ENCODE data around the gene CNTF.

Gene CNTF

DNA sequence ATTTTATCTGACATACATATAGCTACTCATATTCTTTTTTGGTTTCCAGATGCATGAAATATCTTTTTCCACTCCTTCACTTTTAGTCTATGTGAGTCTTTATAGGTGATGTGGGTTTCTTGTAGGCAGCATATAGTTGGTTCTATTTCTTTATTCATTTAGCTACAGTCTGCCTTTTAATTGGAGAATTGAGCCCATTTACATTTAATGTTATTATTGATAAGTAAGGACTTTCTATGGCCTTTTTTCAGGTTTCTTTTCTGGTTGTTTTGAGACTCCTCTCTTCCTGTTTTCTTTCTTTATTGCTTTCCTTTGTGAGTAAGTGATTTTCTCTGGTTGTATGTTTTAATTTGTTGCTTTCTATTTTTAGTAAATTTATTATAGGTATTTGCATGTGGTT is 27.2 kb downstream of the CNTF start:
- Histone ChIP-seq H3K4me2 (ENCODE audit: low read length) (no peak overlapping the region), H3K9me3 (replicated peaks; ENCODE audit: low read length) (no peaks in the 10 kb centered on the region), H3K36me3 (ENCODE audit: insufficient read depth, low read length) (no peaks in the 10 kb centered on the region), H3K27me3 (ENCODE audit: control insufficient read depth, insufficient read depth, low read length) (peaks cover 8% of the 10 kb centered on the region), H3K9ac (ENCODE audit: low read depth, low read length) (no peak overlapping the region), H3K4me3 (ENCODE audit: low read length) (no peak overlapping the region), H3K4me1 (ENCODE audit: control insufficient read depth, insufficient read depth, low read length) (no peaks in the 10 kb centered on the region)

- Histone ChIP-seq H3K4me1 (ENCODE audit: control insufficient read depth, insufficient read depth, low read length) (no peaks in the 10 kb centered on the region), H3K9ac (ENCODE audit: low read depth, low read length) (no peak overlapping the region), H3K9me3 (replicated peaks; ENCODE audit: low read length) (no peaks in the 10 kb centered on the region), H3K27me3 (ENCODE audit: control insufficient read depth, insufficient read depth, low read length) (peaks cover 8% of the 10 kb centered on the region), H3K4me2 (ENCODE audit: low read length) (no peak overlapping the region), H3K36me3 (ENCODE audit: insufficient read depth, low read length) (no peaks in the 10 kb centered on the region), H3K4me3 (ENCODE audit: low read length) (no peak overlapping the region)
Observed at GRCh38 chr11:58650496-58650895, 28.0 kb downstream of the CNTF start.

- Histone ChIP-seq H3K9ac (ENCODE audit: low read depth, low read length) (no peak overlapping the region), H3K4me3 (ENCODE audit: low read length) (no peak overlapping the region), H3K36me3 (ENCODE audit: insufficient read depth, low read length) (no peaks in the 10 kb centered on the region), H3K4me1 (ENCODE audit: control insufficient read depth, insufficient read depth, low read length) (no peaks in the 10 kb centered on the region), H3K4me2 (ENCODE audit: low read length) (no peak overlapping the region), H3K27me3 (ENCODE audit: control insufficient read depth, insufficient read depth, low read length) (peaks cover 7% of the 10 kb centered on the region), H3K9me3 (replicated peaks; ENCODE audit: low read length) (no peaks in the 10 kb centered on the region)
Observed at GRCh38 chr11:58652726-58653280, 30.3 kb downstream of the CNTF start.

DNA sequence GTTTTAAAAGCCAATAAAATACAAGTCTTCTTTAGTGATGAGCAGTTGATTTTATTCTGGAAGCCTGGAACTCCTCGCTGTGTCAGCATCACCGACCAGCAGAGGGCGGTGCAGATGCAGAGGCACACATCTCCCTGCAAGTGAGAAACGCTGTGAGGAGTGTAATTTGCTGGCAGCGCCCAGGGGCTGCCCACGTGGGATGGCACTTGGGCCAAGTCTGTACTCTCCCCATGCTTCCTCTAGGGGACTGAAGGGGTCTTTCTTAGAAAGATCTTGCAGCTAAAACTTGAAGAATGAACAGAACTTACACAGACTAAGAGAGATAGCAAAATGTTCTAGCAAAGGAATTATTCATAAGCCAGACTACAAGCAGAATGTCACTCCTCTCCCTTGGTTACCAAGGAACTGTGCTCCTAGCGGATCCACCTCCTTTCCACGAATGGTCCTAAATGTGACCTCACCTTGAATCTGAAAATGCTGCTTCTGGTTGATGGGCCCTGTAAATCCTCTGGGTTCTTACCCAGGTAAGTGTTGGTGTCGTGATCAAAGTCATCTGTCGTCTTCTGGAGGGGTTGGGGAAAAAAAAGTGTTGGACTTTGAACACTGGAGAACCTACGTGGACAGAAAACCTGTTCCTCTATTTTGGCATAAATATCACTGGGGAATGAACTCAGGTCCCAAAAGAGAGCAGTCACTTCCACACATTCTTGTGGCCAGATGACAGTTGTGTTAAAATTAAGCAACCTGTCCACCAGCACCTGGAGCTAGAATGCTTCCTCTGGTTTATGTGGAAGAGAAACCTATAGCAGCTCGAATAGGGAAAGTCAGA is 31.8 kb downstream of the CNTF start:
- H3K9me3 ChIP-seq (replicated peaks; ENCODE audit: low read length): no peaks in the 10 kb centered on the region
- no peak overlapping the region for H3K4me3 ChIP-seq (ENCODE audit: low read length)
- H3K4me2 ChIP-seq (ENCODE audit: low read length): no peak overlapping the region
- H3K4me1 ChIP-seq (ENCODE audit: control insufficient read depth, insufficient read depth, low read length): no peaks in the 10 kb centered on the region
- H3K9ac ChIP-seq (ENCODE audit: low read depth, low read length): no peak overlapping the region
- H3K36me3 ChIP-seq (ENCODE audit: insufficient read depth, low read length): no peaks in the 10 kb centered on the region
- H3K27me3 ChIP-seq (ENCODE audit: control insufficient read depth, insufficient read depth, low read length): peaks cover 5% of the 10 kb centered on the region

GRCh38 chr11:58654908-58655296 is 32.4 kb downstream of the CNTF start:
- H3K9ac ChIP-seq (ENCODE audit: low read depth, low read length): no peak overlapping the region
- H3K4me1 ChIP-seq (ENCODE audit: control insufficient read depth, insufficient read depth, low read length): no peaks in the 10 kb centered on the region
- H3K36me3 ChIP-seq (ENCODE audit: insufficient read depth, low read length): no peaks in the 10 kb centered on the region
- no peak overlapping the region for H3K4me3 ChIP-seq (ENCODE audit: low read length)
- H3K4me2 ChIP-seq (ENCODE audit: low read length): no peak overlapping the region
- no peaks in the 10 kb centered on the region for H3K9me3 ChIP-seq (replicated peaks; ENCODE audit: low read length)
- H3K27me3 ChIP-seq (ENCODE audit: control insufficient read depth, insufficient read depth, low read length): peaks cover 5% of the 10 kb centered on the region

GRCh38 chr11:58656348-58656747 is 33.9 kb downstream of the CNTF start:
- Histone ChIP-seq H3K9me3 (replicated peaks; ENCODE audit: low read length) (no peaks in the 10 kb centered on the region), H3K36me3 (ENCODE audit: insufficient read depth, low read length) (no peaks in the 10 kb centered on the region), H3K4me3 (ENCODE audit: low read length) (no peak overlapping the region), H3K9ac (ENCODE audit: low read depth, low read length) (no peak overlapping the region), H3K4me2 (ENCODE audit: low read length) (no peak overlapping the region), H3K4me1 (ENCODE audit: control insufficient read depth, insufficient read depth, low read length) (no peaks in the 10 kb centered on the region), H3K27me3 (ENCODE audit: control insufficient read depth, insufficient read depth, low read length) (peaks cover 5% of the 10 kb centered on the region)

DNA sequence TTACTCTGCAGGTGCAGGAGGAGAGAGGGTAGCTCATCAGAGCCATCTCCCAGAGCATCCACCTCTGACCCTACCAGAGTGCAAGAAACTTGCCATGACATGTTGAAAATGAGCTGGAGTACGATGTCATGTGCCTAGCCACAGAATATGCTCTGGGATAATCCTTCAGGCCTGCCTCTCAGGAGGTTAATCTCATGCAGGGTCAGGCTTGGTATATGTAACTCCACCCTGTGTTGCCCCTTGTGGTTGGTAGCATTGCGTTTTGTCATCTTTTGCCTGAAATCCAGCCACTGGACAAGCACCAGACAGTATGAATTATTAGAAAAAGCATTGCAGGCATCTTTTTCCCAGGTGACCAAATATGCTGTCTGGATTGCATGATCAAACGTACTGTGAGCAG is 36.2 kb downstream of the CNTF start:
- no peaks in the 10 kb centered on the region for H3K9me3 ChIP-seq (replicated peaks; ENCODE audit: low read length)
- H3K27me3 ChIP-seq (ENCODE audit: control insufficient read depth, insufficient read depth, low read length): no peaks in the 10 kb centered on the region
- no peaks in the 10 kb centered on the region for H3K36me3 ChIP-seq (ENCODE audit: insufficient read depth, low read length)
- no peak overlapping the region for H3K9ac ChIP-seq (ENCODE audit: low read depth, low read length)
- no peaks in the 10 kb centered on the region for H3K4me1 ChIP-seq (ENCODE audit: control insufficient read depth, insufficient read depth, low read length)
- no peak overlapping the region for H3K4me2 ChIP-seq (ENCODE audit: low read length)
- H3K4me3 ChIP-seq (ENCODE audit: low read length): no peak overlapping the region

DNA sequence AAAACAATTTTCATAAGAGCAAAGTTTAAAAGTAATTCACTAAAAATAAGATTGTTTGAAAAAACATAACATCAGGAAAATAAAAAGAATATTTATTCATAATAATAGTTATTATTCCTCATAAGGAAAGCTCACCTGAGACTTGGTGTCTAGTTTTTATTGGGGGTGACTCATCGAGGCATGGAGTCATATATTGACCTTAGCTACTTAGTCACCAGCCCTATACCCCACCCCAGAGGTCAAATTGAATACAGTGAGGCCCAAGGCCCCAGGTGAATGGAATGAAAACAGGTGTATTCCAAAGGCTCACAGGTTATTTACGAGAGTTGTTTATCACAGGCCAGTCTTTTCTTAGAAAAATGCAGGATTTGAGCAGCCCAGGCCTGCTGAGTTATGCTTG is 36.9 kb downstream of the CNTF start:
- Histone ChIP-seq H3K4me3 (ENCODE audit: low read length) (no peak overlapping the region), H3K4me1 (ENCODE audit: control insufficient read depth, insufficient read depth, low read length) (no peaks in the 10 kb centered on the region), H3K9me3 (replicated peaks; ENCODE audit: low read length) (no peaks in the 10 kb centered on the region), H3K9ac (ENCODE audit: low read depth, low read length) (no peak overlapping the region), H3K27me3 (ENCODE audit: control insufficient read depth, insufficient read depth, low read length) (no peaks in the 10 kb centered on the region), H3K36me3 (ENCODE audit: insufficient read depth, low read length) (no peaks in the 10 kb centered on the region), H3K4me2 (ENCODE audit: low read length) (no peak overlapping the region)

DNA sequence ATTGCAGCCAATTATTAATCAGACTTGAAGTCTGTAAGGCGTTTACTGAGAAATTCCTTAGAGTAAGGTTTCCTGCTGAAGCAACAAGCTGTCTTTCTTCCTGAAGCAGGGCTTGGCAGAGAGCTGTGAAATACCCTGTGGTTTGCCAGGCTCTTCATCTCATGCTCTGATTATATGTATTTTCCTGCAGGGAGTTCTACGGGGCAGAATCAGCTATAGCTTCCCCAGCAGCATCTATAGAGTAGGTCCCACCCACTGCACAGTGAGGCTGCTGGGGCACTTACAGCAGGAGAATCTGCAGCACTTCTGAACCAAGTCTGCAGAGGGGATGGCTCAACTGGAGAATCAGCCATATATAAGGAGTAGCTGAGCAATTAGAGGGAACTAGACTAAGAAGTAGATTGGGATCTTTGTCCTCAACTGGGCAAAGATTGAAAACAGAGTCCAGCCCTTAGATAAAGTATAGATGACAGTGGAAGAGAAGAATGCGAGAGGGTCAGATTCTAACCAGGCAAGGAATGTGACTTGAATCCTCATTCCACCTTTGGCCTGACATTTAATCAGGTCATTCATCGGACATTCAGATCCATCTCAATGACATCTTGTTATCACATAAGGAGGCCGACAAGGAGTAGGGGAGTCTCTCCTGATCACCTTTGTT is 37.6 kb downstream of the CNTF start:
- Histone ChIP-seq H3K4me2 (ENCODE audit: low read length) (no peak overlapping the region), H3K4me1 (ENCODE audit: control insufficient read depth, insufficient read depth, low read length) (no peaks in the 10 kb centered on the region), H3K27me3 (ENCODE audit: control insufficient read depth, insufficient read depth, low read length) (no peaks in the 10 kb centered on the region), H3K36me3 (ENCODE audit: insufficient read depth, low read length) (no peaks in the 10 kb centered on the region), H3K9ac (ENCODE audit: low read depth, low read length) (no peak overlapping the region), H3K9me3 (replicated peaks; ENCODE audit: low read length) (no peaks in the 10 kb centered on the region), H3K4me3 (ENCODE audit: low read length) (no peak overlapping the region)

DNA sequence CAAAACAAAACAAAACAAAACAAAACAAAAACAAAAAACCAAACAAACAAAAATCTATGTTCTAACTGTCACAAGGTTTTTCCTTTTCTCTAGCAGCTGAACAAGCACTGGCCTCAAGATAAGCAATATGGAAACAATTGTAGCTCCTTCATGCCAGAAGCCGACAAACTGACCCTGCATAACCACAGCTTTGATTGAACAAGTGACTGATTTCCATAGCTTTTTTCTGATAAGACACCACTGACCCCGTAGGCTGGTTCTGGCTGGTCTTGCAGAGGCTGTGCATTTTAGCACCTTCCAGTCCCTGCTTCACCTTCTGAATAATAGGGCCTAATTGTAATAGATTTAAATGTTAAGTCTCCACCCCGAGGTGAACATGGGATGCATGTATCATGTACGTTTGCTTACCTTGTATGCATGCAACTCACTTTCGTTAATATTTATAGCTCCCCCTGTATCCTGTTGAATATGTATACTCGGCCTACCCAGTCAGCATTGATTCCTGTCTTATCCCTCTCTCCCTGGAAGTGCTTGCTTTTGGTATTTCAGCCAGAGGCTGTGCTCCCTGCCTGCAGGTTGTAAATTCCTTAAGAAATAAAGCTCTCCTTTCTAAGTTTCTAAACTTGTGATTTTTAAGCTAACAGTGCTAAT is 49.6 kb downstream of the CNTF start:
- Histone ChIP-seq H3K4me2 (ENCODE audit: low read length) (no peak overlapping the region), H3K9me3 (replicated peaks; ENCODE audit: low read length) (no peaks in the 10 kb centered on the region), H3K4me1 (ENCODE audit: control insufficient read depth, insufficient read depth, low read length) (no peaks in the 10 kb centered on the region), H3K9ac (ENCODE audit: low read depth, low read length) (no peak overlapping the region), H3K4me3 (ENCODE audit: low read length) (no peak overlapping the region), H3K36me3 (ENCODE audit: insufficient read depth, low read length) (no peaks in the 10 kb centered on the region), H3K27me3 (ENCODE audit: control insufficient read depth, insufficient read depth, low read length) (no peaks in the 10 kb centered on the region)

GRCh38 chr11:58674609-58675008 is 52.1 kb downstream of the CNTF start:
- H3K9me3 ChIP-seq (replicated peaks; ENCODE audit: low read length): no peaks in the 10 kb centered on the region
- H3K4me3 ChIP-seq (ENCODE audit: low read length): no peak overlapping the region
- no peak overlapping the region for H3K4me2 ChIP-seq (ENCODE audit: low read length)
- no peaks in the 10 kb centered on the region for H3K4me1 ChIP-seq (ENCODE audit: control insufficient read depth, insufficient read depth, low read length)
- H3K9ac ChIP-seq (ENCODE audit: low read depth, low read length): no peak overlapping the region
- H3K27me3 ChIP-seq (ENCODE audit: control insufficient read depth, insufficient read depth, low read length): peaks cover 10% of the 10 kb centered on the region
- H3K36me3 ChIP-seq (ENCODE audit: insufficient read depth, low read length): no peaks in the 10 kb centered on the region

Data from skeletal muscle satellite cell (primary cell).